ENCODE results near the gene CERS6.
"Not testable (repeated sequence)": the region's sequence is repeated elsewhere in the genome, so short reads cannot be mapped to it uniquely, and the experiment has no call there.

CERS6 gene

GRCh38 chr2:168455645-168456520 lies at the start of gene CERS6:
Gene CERS6 (plus strand): TSS chr2:168456272. CDS start chr2:168456449, 177 bp downstream.
- DNase-seq (ENCODE audit: low spot score): peak; percentile 81

- DNase-seq (ENCODE audit: low spot score): not testable (repeated sequence)
Observed at GRCh38 chr2:168412301-168412700, 43.8 kb upstream of the CERS6 start.

DNA sequence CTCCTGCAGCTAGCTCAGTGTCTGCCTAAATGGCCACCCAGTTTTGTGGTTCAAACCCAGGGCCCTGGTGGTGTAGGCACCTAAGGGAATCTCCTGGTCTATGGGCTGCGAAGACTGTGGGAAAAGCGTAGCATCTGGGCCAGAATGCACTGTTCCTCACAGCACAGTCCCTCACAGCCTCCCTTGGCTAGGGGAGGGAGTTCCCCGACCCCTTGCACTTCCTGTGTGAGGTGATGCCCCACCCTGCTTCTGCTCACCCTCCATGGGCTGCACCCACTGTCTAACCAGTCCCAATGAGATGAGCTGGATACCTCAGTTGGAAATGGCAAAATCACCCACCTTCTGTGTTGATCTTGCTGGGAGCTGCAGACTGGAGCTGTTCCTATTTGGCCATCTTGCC lies 43.0 kb upstream of the CERS6 start:
- DNase-seq (ENCODE audit: low spot score): not testable (repeated sequence)

- no peak for DNase-seq (ENCODE audit: low spot score)
Observed at GRCh38 chr2:168416555-168416954, 39.5 kb upstream of the CERS6 start.

- DNase-seq (ENCODE audit: low spot score): no peak
Observed at GRCh38 chr2:168422584-168422983, 33.5 kb upstream of the CERS6 start.

GRCh38 chr2:168424112-168424951 lies 31.7 kb upstream of the CERS6 start:
- DNase-seq (ENCODE audit: low spot score): no peak

- no peak for DNase-seq (ENCODE audit: low spot score)
Observed at GRCh38 chr2:168424971-168425370, 31.1 kb upstream of the CERS6 start.

DNA sequence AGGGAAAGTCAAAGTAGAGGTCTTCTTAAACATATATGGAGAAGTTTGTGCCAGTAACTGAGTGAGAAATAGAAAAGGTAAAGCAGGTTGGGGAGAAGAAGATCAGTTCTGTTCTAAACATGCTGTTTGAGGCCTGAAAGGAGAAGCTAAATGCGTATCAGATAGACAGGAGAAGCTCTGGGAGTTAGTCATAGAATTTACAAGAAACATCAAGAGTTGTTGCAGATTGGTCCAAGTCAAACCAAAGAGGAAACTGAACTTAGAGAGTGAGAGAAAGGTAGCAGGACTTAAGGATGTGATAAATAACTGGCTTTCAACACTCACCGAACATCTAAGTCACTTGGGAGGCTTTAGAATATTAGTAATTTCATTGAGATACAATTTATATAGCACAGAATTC lies 29.2 kb upstream of the CERS6 start:
- no peak for DNase-seq (ENCODE audit: low spot score)

GRCh38 chr2:168427451-168427850 lies 28.6 kb upstream of the CERS6 start:
- DNase-seq (ENCODE audit: low spot score): no peak

- no peak for DNase-seq (ENCODE audit: low spot score)
Observed at GRCh38 chr2:168428431-168428830, 27.6 kb upstream of the CERS6 start.

DNA sequence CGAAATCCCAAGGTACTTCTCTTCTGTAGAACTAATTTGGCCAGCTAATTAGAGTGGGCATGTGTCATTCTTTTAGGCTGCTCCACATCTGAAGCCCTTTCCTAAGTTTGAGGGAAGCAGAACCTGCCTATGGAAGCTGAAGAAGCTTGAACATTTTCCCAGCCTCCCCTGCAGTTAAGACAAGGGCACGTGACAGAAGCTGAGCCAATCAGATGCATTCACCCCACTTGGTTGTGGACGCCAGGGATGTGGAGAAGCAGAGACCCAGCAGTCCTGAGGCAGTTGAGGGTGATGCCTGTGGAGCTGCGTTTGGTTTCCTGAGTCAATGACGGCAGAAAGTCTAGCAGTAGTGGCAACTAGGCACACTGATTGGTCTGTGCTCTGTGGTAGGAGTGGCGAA lies 26.1 kb upstream of the CERS6 start:
- no peak for DNase-seq (ENCODE audit: low spot score)

- DNase-seq (ENCODE audit: low spot score): no peak
Observed at GRCh38 chr2:168430431-168430830, 25.6 kb upstream of the CERS6 start.

GRCh38 chr2:168431301-168432024 lies 24.6 kb upstream of the CERS6 start:
- no peak for DNase-seq (ENCODE audit: low spot score)

DNA sequence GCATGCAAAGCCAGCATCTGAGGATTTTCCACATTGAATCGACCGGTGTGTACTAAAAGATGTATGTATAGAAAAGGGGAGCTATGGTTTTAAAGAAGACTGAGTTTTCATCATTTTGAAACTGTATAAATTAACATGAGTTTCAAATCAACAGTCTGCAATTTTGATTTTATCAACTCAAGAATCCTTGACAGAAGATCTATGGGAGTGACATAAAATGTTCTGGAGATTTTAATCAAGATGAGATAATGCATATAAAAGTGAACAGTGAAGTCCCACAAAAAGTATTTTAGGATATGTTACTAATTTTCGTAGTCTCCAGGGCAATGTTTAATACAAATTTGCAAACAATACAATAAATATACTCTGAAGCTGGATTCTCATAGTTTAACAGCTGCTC lies 24.0 kb upstream of the CERS6 start:
- no peak for DNase-seq (ENCODE audit: low spot score)

GRCh38 chr2:168432565-168433186 lies 23.4 kb upstream of the CERS6 start:
- no peak for DNase-seq (ENCODE audit: low spot score)

DNA sequence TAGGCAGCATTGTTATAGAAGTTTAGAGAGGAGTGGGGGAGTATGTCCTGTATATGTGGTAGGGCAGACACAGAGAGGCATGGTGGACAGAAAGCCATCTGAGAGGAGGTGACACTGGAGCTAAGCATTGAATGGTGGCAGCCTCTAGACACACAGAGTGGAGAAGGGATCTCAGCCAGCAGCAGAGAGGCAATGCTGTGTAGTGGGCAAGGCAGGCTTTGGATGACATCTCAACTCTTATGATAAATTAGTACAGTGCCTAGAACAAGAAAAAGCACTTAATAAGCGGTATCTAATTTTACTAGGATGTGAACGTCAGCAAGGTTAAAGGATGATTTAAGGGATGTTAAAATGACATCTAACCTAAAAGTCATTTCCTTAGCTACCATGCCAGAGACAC lies 22.5 kb upstream of the CERS6 start:
- no peak for DNase-seq (ENCODE audit: low spot score)

GRCh38 chr2:168434146-168434545 lies 21.9 kb upstream of the CERS6 start:
- peak; percentile 35 for DNase-seq (ENCODE audit: low spot score)

GRCh38 chr2:168436840-168437239 lies 19.2 kb upstream of the CERS6 start:
- DNase-seq (ENCODE audit: low spot score): no peak

- no peak for DNase-seq (ENCODE audit: low spot score)
Observed at GRCh38 chr2:168438553-168438952, 17.5 kb upstream of the CERS6 start.

- DNase-seq (ENCODE audit: low spot score): no peak
Observed at GRCh38 chr2:168439536-168439935, 16.5 kb upstream of the CERS6 start.

DNA sequence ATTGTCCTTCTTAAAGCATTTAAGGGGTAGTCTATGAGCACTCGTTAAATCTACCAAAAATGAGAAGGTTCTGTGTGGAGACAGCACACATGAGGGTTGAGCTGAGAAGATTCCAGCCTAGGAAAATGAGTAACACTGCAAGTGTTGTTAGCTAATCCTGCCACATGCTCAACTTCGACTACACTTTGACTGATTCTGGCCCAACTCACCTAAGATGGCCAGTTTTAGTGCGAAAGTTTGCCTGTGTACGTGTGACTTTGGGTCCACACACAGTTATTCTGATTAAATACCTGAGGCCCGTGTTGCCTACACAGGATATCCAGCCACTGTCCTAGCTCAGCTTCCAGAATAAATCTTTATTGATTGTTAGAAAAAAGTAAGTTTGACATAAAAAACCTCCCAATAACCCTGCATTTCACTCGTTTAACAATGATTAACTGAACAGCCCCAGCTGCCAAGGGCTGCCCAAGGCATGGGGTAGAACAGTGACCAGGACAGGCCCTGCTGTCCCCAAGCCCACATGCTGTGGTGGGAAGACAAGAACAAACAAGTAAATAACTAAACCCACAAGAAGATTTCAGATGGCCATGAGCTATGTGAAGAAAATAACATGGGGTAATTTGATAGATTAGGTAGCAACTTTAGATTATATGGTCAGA lies 14.7 kb upstream of the CERS6 start:
- DNase-seq (ENCODE audit: low spot score): no peak

Data from hematopoietic multipotent progenitor cell treated with erythropoietin and hydrocortisone succinate and interleukin-3 and kit ligand, for 15 days (in vitro differentiated cells).